Measurements from ENCODE around the gene IQCK.

Gene IQCK

DNA sequence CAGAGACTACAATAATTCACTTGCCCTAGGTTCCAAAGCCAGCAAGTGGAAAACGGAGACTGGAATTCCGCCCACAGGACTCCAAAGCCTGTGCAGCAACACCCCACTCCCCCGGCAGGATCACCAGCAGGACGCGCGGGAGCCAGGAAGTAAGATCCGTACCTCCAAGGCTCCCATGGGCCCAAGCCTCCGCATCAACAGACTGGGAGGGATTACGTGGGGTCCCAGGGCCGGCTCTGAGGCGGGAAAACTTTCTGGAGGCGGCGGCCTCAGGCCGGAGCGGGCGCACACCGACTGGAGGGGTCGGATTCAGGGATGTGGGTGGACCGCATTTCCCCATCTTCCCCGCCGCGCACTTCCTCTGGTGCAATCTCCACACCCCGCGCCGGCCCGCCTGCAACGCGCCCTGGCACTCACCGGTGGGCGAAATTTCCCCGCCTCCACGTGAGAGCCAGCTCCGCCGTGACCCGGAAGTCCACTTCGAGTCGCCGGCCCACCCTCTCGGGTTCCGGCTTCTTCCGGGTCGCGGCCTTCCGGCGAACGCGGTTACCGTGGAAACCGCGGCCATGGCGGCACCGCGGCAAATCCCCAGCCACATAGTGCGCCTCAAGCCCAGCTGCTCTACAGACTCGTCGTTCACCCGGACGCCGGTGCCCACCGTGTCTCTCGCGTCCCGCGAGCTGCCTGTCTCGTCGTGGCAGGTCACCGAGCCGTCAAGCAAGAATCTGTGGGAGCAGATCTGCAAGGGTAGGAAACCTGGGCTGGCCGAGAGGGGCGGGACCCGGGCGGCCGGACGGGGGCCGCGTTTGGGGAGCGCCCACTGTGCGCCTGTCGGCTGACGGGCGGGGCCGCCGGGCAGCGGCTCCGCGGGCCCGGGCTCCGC, at the start of gene IQCK, which contains the start of gene KNOP1 (continued):
- TF ChIP-seq ZNF473 (tag by site-specific recombination; IDR thresholded peaks at IDR 0.05) (no peak), HOXD13 (CRISPR knock-in tag; IDR thresholded peaks at IDR 0.05; ENCODE audit: borderline replicate concordance) (no peak), ZNF169 (tag by site-specific recombination; IDR thresholded peaks at IDR 0.05) (no peak), ZBTB17 (tag by site-specific recombination; IDR thresholded peaks at IDR 0.05) (peak; percentile 80; the same call in 1 of the 2 replicates), ZNF837 (tag by site-specific recombination; IDR thresholded peaks at IDR 0.05) (no peak), ZNF391 (tag by site-specific recombination; IDR thresholded peaks at IDR 0.05; ENCODE audit: borderline replicate concordance, low read depth) (peak; percentile 47; the same call in 1 of the 2 replicates), ZNF10 (tag by site-specific recombination; IDR thresholded peaks at IDR 0.05) (no peak), ZBTB20 (tag by site-specific recombination; IDR thresholded peaks at IDR 0.05) (peak; percentile 6; the same call in 1 of the 2 replicates), MZF1 (tag by site-specific recombination; IDR thresholded peaks at IDR 0.05; ENCODE audit: borderline replicate concordance) (peak; percentile 63; the same call in 1 of the 2 replicates), OVOL3 (tag by site-specific recombination; IDR thresholded peaks at IDR 0.05) (no peak), ZNF423 (tag by site-specific recombination; IDR thresholded peaks at IDR 0.05) (peak; percentile 19; the same call in 1 of the 2 replicates), ZNF610 (tag by site-specific recombination; IDR thresholded peaks at IDR 0.05; ENCODE audit: borderline replicate concordance) (no peak), ZNF747 (tag by site-specific recombination; IDR thresholded peaks at IDR 0.05) (no peak), ZNF830 (tag by site-specific recombination; IDR thresholded peaks at IDR 0.05; ENCODE audit: low read depth) (no peak), SP2 (tag by site-specific recombination; IDR thresholded peaks at IDR 0.05) (peak; percentile 95), REPIN1 (tag by site-specific recombination; IDR thresholded peaks at IDR 0.05; ENCODE audit: low read depth) (no peak), KLF16 (tag by site-specific recombination; IDR thresholded peaks at IDR 0.05) (peak; percentile 84; the same call in 1 of the 2 replicates), TRIM28 (IDR thresholded peaks at IDR 0.05; ENCODE audit: borderline replicate concordance, low read length) (no peak), ZNF654 (tag by site-specific recombination; IDR thresholded peaks at IDR 0.05; ENCODE audit: low read depth) (no peak)
- TF ChIP-seq, protein P1, sequence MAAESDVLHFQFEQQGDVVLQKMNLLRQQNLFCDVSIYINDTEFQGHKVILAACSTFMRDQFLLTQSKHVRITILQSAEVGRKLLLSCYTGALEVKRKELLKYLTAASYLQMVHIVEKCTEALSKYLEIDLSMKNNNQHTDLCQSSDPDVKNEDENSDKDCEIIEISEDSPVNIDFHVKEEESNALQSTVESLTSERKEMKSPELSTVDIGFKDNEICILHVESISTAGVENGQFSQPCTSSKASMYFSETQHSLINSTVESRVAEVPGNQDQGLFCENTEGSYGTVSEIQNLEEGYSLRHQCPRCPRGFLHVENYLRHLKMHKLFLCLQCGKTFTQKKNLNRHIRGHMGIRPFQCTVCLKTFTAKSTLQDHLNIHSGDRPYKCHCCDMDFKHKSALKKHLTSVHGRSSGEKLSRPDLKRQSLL (tag by site-specific recombination; IDR thresholded peaks at IDR 0.05), result no peak
- TF ChIP-seq, protein P2, sequence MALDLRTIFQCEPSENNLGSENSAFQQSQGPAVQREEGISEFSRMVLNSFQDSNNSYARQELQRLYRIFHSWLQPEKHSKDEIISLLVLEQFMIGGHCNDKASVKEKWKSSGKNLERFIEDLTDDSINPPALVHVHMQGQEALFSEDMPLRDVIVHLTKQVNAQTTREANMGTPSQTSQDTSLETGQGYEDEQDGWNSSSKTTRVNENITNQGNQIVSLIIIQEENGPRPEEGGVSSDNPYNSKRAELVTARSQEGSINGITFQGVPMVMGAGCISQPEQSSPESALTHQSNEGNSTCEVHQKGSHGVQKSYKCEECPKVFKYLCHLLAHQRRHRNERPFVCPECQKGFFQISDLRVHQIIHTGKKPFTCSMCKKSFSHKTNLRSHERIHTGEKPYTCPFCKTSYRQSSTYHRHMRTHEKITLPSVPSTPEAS (tag by site-specific recombination; IDR thresholded peaks at IDR 0.05), result no peak
- TF ChIP-seq, protein P3, sequence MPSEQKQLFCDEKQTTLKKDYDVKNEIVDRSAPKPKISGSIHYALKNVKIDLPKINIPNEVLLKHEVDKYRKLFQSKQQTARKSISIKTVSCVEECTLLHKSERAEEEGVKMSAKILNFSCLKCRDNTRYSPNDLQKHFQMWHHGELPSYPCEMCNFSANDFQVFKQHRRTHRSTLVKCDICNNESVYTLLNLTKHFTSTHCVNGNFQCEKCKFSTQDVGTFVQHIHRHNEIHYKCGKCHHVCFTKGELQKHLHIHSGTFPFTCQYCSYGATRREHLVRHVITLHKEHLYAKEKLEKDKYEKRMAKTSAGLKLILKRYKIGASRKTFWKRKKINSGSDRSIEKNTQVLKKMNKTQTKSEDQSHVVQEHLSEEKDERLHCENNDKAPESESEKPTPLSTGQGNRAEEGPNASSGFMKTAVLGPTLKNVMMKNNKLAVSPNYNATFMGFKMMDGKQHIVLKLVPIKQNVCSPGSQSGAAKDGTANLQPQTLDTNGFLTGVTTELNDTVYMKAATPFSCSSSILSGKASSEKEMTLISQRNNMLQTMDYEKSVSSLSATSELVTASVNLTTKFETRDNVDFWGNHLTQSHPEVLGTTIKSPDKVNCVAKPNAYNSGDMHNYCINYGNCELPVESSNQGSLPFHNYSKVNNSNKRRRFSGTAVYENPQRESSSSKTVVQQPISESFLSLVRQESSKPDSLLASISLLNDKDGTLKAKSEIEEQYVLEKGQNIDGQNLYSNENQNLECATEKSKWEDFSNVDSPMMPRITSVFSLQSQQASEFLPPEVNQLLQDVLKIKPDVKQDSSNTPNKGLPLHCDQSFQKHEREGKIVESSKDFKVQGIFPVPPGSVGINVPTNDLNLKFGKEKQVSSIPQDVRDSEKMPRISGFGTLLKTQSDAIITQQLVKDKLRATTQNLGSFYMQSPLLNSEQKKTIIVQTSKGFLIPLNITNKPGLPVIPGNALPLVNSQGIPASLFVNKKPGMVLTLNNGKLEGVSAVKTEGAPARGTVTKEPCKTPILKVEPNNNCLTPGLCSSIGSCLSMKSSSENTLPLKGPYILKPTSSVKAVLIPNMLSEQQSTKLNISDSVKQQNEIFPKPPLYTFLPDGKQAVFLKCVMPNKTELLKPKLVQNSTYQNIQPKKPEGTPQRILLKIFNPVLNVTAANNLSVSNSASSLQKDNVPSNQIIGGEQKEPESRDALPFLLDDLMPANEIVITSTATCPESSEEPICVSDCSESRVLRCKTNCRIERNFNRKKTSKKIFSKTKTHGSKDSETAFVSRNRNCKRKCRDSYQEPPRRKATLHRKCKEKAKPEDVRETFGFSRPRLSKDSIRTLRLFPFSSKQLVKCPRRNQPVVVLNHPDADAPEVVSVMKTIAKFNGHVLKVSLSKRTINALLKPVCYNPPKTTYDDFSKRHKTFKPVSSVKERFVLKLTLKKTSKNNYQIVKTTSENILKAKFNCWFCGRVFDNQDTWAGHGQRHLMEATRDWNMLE (tag by site-specific recombination; conservative IDR thresholded peaks at IDR 0.05; ENCODE audit: low read depth), result peak; percentile 91
- TF ChIP-seq, protein P4, sequence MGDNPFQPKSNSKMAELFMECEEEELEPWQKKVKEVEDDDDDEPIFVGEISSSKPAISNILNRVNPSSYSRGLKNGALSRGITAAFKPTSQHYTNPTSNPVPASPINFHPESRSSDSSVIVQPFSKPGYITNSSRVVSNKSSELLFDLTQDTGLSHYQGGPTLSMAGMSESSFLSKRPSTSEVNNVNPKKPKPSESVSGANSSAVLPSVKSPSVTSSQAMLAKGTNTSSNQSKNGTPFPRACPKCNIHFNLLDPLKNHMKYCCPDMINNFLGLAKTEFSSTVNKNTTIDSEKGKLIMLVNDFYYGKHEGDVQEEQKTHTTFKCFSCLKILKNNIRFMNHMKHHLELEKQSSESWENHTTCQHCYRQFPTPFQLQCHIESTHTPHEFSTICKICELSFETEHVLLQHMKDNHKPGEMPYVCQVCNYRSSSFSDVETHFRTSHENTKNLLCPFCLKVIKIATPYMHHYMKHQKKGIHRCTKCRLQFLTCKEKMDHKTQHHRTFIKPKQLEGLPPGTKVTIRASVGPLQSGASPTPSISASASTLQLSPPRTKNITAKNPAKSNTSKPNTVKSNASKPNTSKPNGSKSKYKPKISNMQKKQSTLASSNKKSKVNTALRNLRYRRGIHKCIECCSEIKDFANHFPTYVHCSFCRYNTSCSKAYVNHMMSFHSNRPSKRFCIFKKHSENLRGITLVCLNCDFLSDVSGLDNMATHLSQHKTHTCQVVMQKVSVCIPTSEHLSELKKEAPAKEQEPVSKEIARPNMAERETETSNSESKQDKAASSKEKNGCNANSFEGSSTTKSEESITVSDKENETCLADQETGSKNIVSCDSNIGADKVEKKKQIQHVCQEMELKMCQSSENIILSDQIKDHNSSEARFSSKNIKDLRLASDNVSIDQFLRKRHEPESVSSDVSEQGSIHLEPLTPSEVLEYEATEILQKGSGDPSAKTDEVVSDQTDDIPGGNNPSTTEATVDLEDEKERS (tag by site-specific recombination; IDR thresholded peaks at IDR 0.05), result no peak
- TF ChIP-seq, protein P5, sequence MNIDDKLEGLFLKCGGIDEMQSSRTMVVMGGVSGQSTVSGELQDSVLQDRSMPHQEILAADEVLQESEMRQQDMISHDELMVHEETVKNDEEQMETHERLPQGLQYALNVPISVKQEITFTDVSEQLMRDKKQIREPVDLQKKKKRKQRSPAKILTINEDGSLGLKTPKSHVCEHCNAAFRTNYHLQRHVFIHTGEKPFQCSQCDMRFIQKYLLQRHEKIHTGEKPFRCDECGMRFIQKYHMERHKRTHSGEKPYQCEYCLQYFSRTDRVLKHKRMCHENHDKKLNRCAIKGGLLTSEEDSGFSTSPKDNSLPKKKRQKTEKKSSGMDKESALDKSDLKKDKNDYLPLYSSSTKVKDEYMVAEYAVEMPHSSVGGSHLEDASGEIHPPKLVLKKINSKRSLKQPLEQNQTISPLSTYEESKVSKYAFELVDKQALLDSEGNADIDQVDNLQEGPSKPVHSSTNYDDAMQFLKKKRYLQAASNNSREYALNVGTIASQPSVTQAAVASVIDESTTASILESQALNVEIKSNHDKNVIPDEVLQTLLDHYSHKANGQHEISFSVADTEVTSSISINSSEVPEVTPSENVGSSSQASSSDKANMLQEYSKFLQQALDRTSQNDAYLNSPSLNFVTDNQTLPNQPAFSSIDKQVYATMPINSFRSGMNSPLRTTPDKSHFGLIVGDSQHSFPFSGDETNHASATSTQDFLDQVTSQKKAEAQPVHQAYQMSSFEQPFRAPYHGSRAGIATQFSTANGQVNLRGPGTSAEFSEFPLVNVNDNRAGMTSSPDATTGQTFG (tag by site-specific recombination; IDR thresholded peaks at IDR 0.05; ENCODE audit: borderline replicate concordance), result no peak

Measured in HEK293 (cell line).